K562 (cell line): ENCODE results near the gene FOXP3. TPM values are rescaled to one million over a fixed set of nuclear protein-coding genes. Genes with fewer than 3 reads are reported as not detected.
A peak's percentile ranks its signal among the peaks of the same experiment; 100 is the strongest.

Experiments used
- ATAC-seq: fragments of 200-7000 bp; cut with Tn5 transposase; 3 replicates; pipeline ENCODE4 v1.9.1; 2020; ENCODE audit warnings: moderate library complexity
- BruUV-seq: library from RNA; stranded (reverse); fragments of 400-500 nt; replicated peaks from 2 replicates; lab custom pipeline; 2021; lab: Mats Ljungman, UMichigan
- CTCF ChIA-PET: fragments of 300-600 bp; formaldehyde crosslinking; extraction: SDS; loops from one replicate; lab custom pipeline; 2021; ENCODE audit warnings: low intra/inter-chr PET ratio; lab: Yijun Ruan, JAX
- POLR2A ChIA-PET: fragments of 300-600, 350-650 bp; sonication (Branson Sonifier 250); formaldehyde crosslinking; extraction: SDS; loops from one replicate; lab custom pipeline; 2021; ENCODE audit warnings: antibody characterized with exemption, inconsistent platforms; lab: Yijun Ruan, JAX
- DNase-seq, 4 experiments: peaks; one replicate each; pipeline versions ENCODE4 v3.0.0 to v3.0.0-alpha.2; 2011 to 2018; ENCODE audit warnings: low spot score in 3 of 4, mixed read lengths in 3 of 4; ENCODE audit errors: extremely low read depth in 1 of 4
- FAIRE-seq: peaks from 2 replicates; lab custom pipeline; 2011; peaks lifted over from hg19 to GRCh38; lab: Jason Lieb, UNC
- H2AFZ ChIP-seq: 2 replicates; pipeline ENCODE4 v1.6.0; 2011; ENCODE audit warnings: low read depth, low read length, control low read depth, inconsistent platforms
- H3K27ac ChIP-seq: fragments of 200-600 bp; 3 replicates; pipeline ENCODE4 v1.8.0; 2011; ENCODE audit warnings: low read depth, mild to moderate bottlenecking, control low read depth, inconsistent platforms, low read length, moderate library complexity, mixed read lengths; ENCODE audit errors: extremely low read depth
- H3K27me3 ChIP-seq, 2 experiments: fragments of 300-600 bp in 1 of 2; 2 replicates in 1 of 2; 3 replicates in 1 of 2; pipeline versions ENCODE4 v1.6.0 to v1.8.0; 2011; ENCODE audit warnings: inconsistent platforms in 2 of 2, low read length in 2 of 2, mild to moderate bottlenecking in 1 of 2, mixed read lengths in 1 of 2, moderate library complexity in 1 of 2; ENCODE audit not compliant: control insufficient read depth in 2 of 2, insufficient read depth in 2 of 2
- H3K36me3 ChIP-seq: fragments of 300-600 bp; 3 replicates; pipeline ENCODE4 v1.8.0; 2011; ENCODE audit warnings: mild to moderate bottlenecking, low read length, inconsistent platforms; ENCODE audit not compliant: control insufficient read depth, insufficient read depth
- H3K4me1 ChIP-seq, 2 experiments: fragments of 200-600 bp in 1 of 2; replicated peaks in 1 of 2; 2 replicates in 1 of 2; 3 replicates in 1 of 2; pipeline versions ENCODE4 v1.5.1 to v1.8.0; 2011; ENCODE audit warnings: inconsistent platforms in 2 of 2, low read length in 2 of 2, mild to moderate bottlenecking in 1 of 2, mixed read lengths in 1 of 2, moderate library complexity in 1 of 2; ENCODE audit not compliant: control insufficient read depth in 2 of 2, insufficient read depth in 2 of 2
- H3K4me2 ChIP-seq: 2 replicates; pipeline ENCODE4 v1.6.1; 2011; ENCODE audit warnings: low read length, control low read depth, inconsistent platforms, mixed read lengths; ENCODE audit not compliant: insufficient read depth
- H3K4me3 ChIP-seq: fragments of 200-600 bp; sonication (generic), shearing (Covaris generic); 2 replicates; pipeline ENCODE4 v1.5.1; 2016; ENCODE audit warnings: control low read depth, inconsistent platforms
- H3K79me2 ChIP-seq: fragments of 200-600 bp; 3 replicates; pipeline ENCODE4 v1.8.0; 2011; ENCODE audit warnings: low read length, inconsistent platforms; ENCODE audit not compliant: control insufficient read depth, insufficient read depth
- H3K9ac ChIP-seq, 2 experiments: 2 replicates each; pipeline versions ENCODE4 v1.6.0 to v1.6.1; 2011; ENCODE audit warnings: low read depth in 2 of 2, low read length in 2 of 2, control low read depth in 1 of 2, inconsistent platforms in 1 of 2, mild to moderate bottlenecking in 1 of 2, mixed read lengths in 1 of 2; ENCODE audit not compliant: insufficient read depth in 1 of 2
- H3K9me1 ChIP-seq: one replicate; pipeline ENCODE4 v1.6.0; 2011; ENCODE audit warnings: inconsistent platforms, mild to moderate bottlenecking, low read length, moderate library complexity; ENCODE audit not compliant: control insufficient read depth, insufficient read depth
- H3K9me3 ChIP-seq: replicated peaks from 2 replicates; pipeline ENCODE4 v1.5.1; 2011; ENCODE audit warnings: low read depth, low read length, inconsistent platforms; ENCODE audit not compliant: control insufficient read depth, insufficient read depth
- H4K20me1 ChIP-seq: replicated peaks from 2 replicates; pipeline ENCODE4 v1.6.1; 2011; ENCODE audit warnings: low read length, inconsistent platforms, mixed read lengths; ENCODE audit not compliant: control insufficient read depth, insufficient read depth
- BCOR ChIP-seq: fragments of 450-650 bp; IDR thresholded peaks from 2 replicates; pipeline ENCODE4 v1.6.1; 2016
- CBX3 ChIP-seq, 2 experiments: IDR thresholded peaks; 1 replicate in 1 of 2; 2 replicates in 1 of 2; pipeline ENCODE4 v1.6.1; 2012; ENCODE audit warnings: inconsistent platforms in 2 of 2, low read length in 2 of 2, borderline replicate concordance in 1 of 2, control low read depth in 1 of 2
- CGGBP1 ChIP-seq: fragments of 250-450 bp; sonication (Bioruptor Pico); IDR thresholded peaks from 2 replicates; pipeline ENCODE4 v1.9.0; 2021; ENCODE audit warnings: mild to moderate bottlenecking
- CREBBP ChIP-seq: IDR thresholded peaks from one replicate; pipeline ENCODE4 v1.6.1; 2012; ENCODE audit warnings: low read depth, mild to moderate bottlenecking, control low read depth, inconsistent platforms, low read length
- E2F6 ChIP-seq, 2 experiments: IDR thresholded peaks; 2 replicates each; pipeline ENCODE4 v1.6.1; 2011; ENCODE audit warnings: borderline replicate concordance in 1 of 2, control low read depth in 1 of 2, low read depth in 1 of 2, low read length in 1 of 2, mild to moderate bottlenecking in 1 of 2, mixed read lengths in 1 of 2, moderate library complexity in 1 of 2; ENCODE audit not compliant: insufficient read depth in 1 of 2, insufficient read length in 1 of 2, poor library complexity in 1 of 2, severe bottlenecking in 1 of 2; ENCODE audit errors: extremely low read depth in 1 of 2
- FOXM1 ChIP-seq, 2 experiments: fragments of 450-650 bp in 1 of 2; sonication (generic) in 1 of 2; formaldehyde crosslinking in 1 of 2; IDR thresholded peaks; 2 replicates each; pipeline versions ENCODE4 v1.6.1 to v1.9.0; 2017 to 2022; ENCODE audit warnings: low read depth in 2 of 2, mild to moderate bottlenecking in 2 of 2, missing genetic modification reagents in 1 of 2, moderate library complexity in 1 of 2
- KDM1A ChIP-seq, 2 experiments: fragments of 450-650 bp; IDR thresholded peaks; 2 replicates each; pipeline ENCODE4 v1.6.1; 2016; ENCODE audit warnings: mild to moderate bottlenecking in 2 of 2
- LARP7 ChIP-seq: fragments of 450-650 bp; IDR thresholded peaks from 2 replicates; pipeline ENCODE4 v1.6.1; 2016
- SMARCA5 ChIP-seq: fragments of 450-650 bp; IDR thresholded peaks from 2 replicates; pipeline ENCODE4 v1.6.1; 2016
- SUPT5H ChIP-seq: fragments of 450-650 bp; IDR thresholded peaks from 2 replicates; pipeline ENCODE4 v1.6.1; 2016
- TRIM25 ChIP-seq: fragments of 450-650 bp; IDR thresholded peaks from 2 replicates; pipeline ENCODE4 v1.7.0; 2016; ENCODE audit warnings: borderline replicate concordance
- ZNF143 ChIP-seq: sonication (generic); formaldehyde crosslinking; IDR thresholded peaks from 2 replicates; pipeline ENCODE4 v1.9.0; 2022; ENCODE audit warnings: mild to moderate bottlenecking, missing genetic modification reagents
- WGBS: fragments of 100-300 bp; shearing (Covaris generic); methylation state at CpG from one replicate; pipeline ENCODE4 v1.1.6; 2016; ENCODE audit warnings: low coverage, mixed read lengths; ENCODE audit not compliant: insufficient coverage; ENCODE audit errors: missing lambda C conversion rate; 5-methylcytosine and 5-hydroxymethylcytosine counted together
- in situ Hi-C: fragments of 300-500 bp; cut with MboI; formaldehyde crosslinking; loops from 4 replicates; pipeline ENCODE4 v1.15.0; 2018; ENCODE audit warnings: inconsistent platforms, mixed read lengths
- intact Hi-C: fragments of 100-400 bp; cut with micrococcal nuclease; formaldehyde crosslinking; loops from 2 replicates; pipeline ENCODE4 v1.14.2; 2022
- polyA plus RNA-seq, 8 experiments: library from polyadenylated mRNA; depleted of rRNA in 4 of 8; stranded (reverse) in 5 of 8; unstranded in 3 of 8; fragments of >200 nt; fragmentation: Nextera tagmentation in 2 of 8; fragmentation: Illumina TruSeq in 1 of 8; extraction: Ambion mirVana in 2 of 8; extraction: Trizol in 1 of 8; gene quantifications; 2 replicates each; pipeline versions ENCODE4 v1.2.1 to v1.2.3, GENCODE V29; 2011 to 2014; ENCODE audit warnings: inconsistent platforms in 1 of 8, missing spikeins in 1 of 8
- total RNA-seq, 7 experiments: library from RNA; depleted of rRNA in 6 of 7; stranded (reverse); fragments of >200 nt in 6 of 7; fragmentation: Illumina TruSeq in 2 of 7; extraction: Trizol in 2 of 7; gene quantifications; 2 replicates each; pipeline versions ENCODE4 v1.2.1 to v1.2.3, GENCODE V29; 2011 to 2021; ENCODE audit warnings: low replicate concordance in 1 of 7

The FOXP3 gene
- total and polyA plus RNA-seq, 9 of the 15 experiments (the other 6 are each of a cell fraction or from before 2014, with no cell fraction given) = 0.04 to 0.24 (median 0.07) TPM; not detected in 4

- in situ Hi-C loops (no loop called here), intact Hi-C loops (no loop called here)
- no peak for DNase-seq
- Histone ChIP-seq H3K27me3 (no peaks in the 10 kb centered on the region), H3K79me2 (peaks cover 32% of the 10 kb centered on the region), H3K27ac (no peak overlapping the region), H3K36me3 (0 out of 3 replicates have a peak, but pooled peaks cover 3% of the 10 kb centered on the region), H2AFZ (no peak overlapping the region), H3K9me3 (no peaks in the 10 kb centered on the region), H3K4me3 (no peak overlapping the region), H3K9me1 (no peaks in the 10 kb centered on the region), H3K4me1 (peaks cover 31 to 32% of the 10 kb centered on the region in 2 experiments; a peak in 4 of 5 replicates), H3K4me2 (peak overlapping the region; percentile 90), H3K9ac (peak overlapping the region in 1 of 2 experiments; percentile 14; a peak in 2 of 4 replicates), H4K20me1 (no peaks in the 10 kb centered on the region)
- TF ChIP-seq CGGBP1 (CRISPR knock-in tag) (no peak), CBX3 (IDR thresholded peaks at IDR 0.05; ENCODE audit: borderline replicate concordance in 1 of 2, low read length in 2 of 2) (no peak), LARP7 (no peak)
- 33% methylated on average over 6 of the region's 6 CpGs for WGBS
- POLR2A ChIA-PET = interaction anchor here (0.6 to 0.9 kb wide), 3 partner anchors 10 to 44 kb away, joined by 3 to 5 read pairs (median 4); no protein-coding TSS in a partner anchor
- BruUV-seq = no TSS peak
- CTCF ChIA-PET = no interaction called here
- FAIRE-seq = no peak
- no peak for ATAC-seq
These were observed 7.9 kb upstream of the FOXP3 start for GRCh38 chrX:49272421-49272820.

- no peaks in the 10 kb centered on the region for H3K9me1 ChIP-seq
- no peak for ATAC-seq
- 11% methylated on average over 2 of the region's 2 CpGs for WGBS
- peak overlapping the region; percentile 95; the same call in 1 of the 3 replicates for H3K27ac ChIP-seq
- H3K9ac ChIP-seq = peak overlapping the region; percentile 62 to 79; a peak in 3 of 4 replicates
- H3K4me1 ChIP-seq = peaks cover 25 to 28% of the 10 kb centered on the region in 2 experiments; a peak in 4 of 5 replicates
- BruUV-seq = TSS peak; percentile 69
- no peak for DNase-seq
- H3K27me3 ChIP-seq = no peaks in the 10 kb centered on the region
- H3K4me3 ChIP-seq = peak overlapping the region; percentile 54; the same call in 1 of the 2 replicates
- no peaks in the 10 kb centered on the region for H3K9me3 ChIP-seq
- CTCF ChIA-PET = no interaction called here
- FAIRE-seq = no peak
- H3K4me2 ChIP-seq = peak overlapping the region; percentile 90
- POLR2A ChIA-PET = no interaction called here
- 0 out of 3 replicates have a peak, but pooled peaks cover 3% of the 10 kb centered on the region for H3K36me3 ChIP-seq
- H2AFZ ChIP-seq = no peak overlapping the region
- peaks cover 32% of the 10 kb centered on the region for H3K79me2 ChIP-seq
- intact Hi-C loops (no loop called here), in situ Hi-C loops (no loop called here)
- no peaks in the 10 kb centered on the region for H4K20me1 ChIP-seq
- TF ChIP-seq E2F6 (IDR thresholded peaks at IDR 0.05; ENCODE audit: borderline replicate concordance in 1 of 2, extremely low read depth in 1 of 2, insufficient read depth in 1 of 2, insufficient read length in 1 of 2, low read depth in 1 of 2, low read length in 1 of 2, poor library complexity in 1 of 2, severe bottlenecking in 1 of 2) = no peak
- TF ChIP-seq SMARCA5 = peak; percentile 57; the same call in 1 of the 2 replicates
- no peak for TF ChIP-seq ZNF143 (CRISPR knock-in tag)
- peak; percentile 67; the same call in 1 of the 2 replicates for TF ChIP-seq BCOR
- peak; percentile 1; the same call in 1 of the 2 replicates for TF ChIP-seq TRIM25
- TF ChIP-seq SUPT5H = 0 out of 2 replicates have a peak, but pooled peaks have one; percentile 1
- TF ChIP-seq CREBBP = no peak
- 0 out of 4 replicates have a peak, but pooled peaks have one; percentile 26 to 28 for TF ChIP-seq KDM1A (IDR thresholded peaks at IDR 0.05)
- no peak for TF ChIP-seq FOXM1 (IDR thresholded peaks at IDR 0.05; ENCODE audit: low read depth)
- TF ChIP-seq FOXM1 (CRISPR knock-in tag; IDR thresholded peaks at IDR 0.05; ENCODE audit: low read depth) = no peak
These were observed 6.8 kb upstream of the FOXP3 start for GRCh38 chrX:49271341-49271740.
